HG02981 (cell line): ENCODE measurements around the gene OMA1.
"Not testable (repeated sequence)": the region's sequence is repeated elsewhere in the genome, so short reads cannot be mapped to it uniquely, and the experiment has no call there.

Experiments
- ATAC-seq: cut with Tn5 transposase; IDR thresholded peaks from one replicate; pipeline ENCODE4 v1.9.1; 2021; ENCODE audit warnings: mild to moderate bottlenecking, moderate library complexity; ENCODE audit not compliant: unreplicated experiment

Gene OMA1

GRCh38 chr1:58529284-58529683 is 17.2 kb downstream of the OMA1 start:
- ATAC-seq, result no peak

- no peak for ATAC-seq
Measured at GRCh38 chr1:58528518-58528917, 18.0 kb downstream of the OMA1 start.

DNA sequence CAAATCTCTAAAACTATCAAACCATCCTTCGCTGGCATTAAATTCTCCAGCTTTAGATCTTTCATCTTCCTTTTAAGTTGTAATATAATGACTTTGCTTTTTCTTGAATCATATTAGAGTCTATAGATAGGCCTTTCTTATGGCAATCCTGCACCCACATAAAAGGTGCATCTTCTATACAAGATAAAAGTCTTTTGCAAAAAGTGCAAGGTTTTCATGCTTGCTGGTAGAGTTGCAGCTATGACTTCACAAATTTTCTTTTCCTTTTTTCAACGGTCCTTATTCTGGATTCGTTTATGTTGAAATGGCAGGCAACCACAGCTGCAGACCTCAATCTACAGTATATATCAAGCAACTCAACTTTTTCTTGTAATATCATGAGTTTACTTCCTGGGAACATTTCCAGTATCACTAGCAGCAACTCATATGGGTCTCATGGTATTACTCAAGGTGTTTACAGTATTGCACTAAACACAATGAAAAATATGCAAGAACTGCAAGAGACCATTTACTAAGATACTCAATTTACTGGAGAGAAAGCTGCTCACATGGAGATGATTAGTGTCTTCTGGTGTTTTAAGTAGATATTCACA is 22.1 kb downstream of the OMA1 start:
- no peak for ATAC-seq

GRCh38 chr1:58515794-58516401 is 30.6 kb downstream of the OMA1 start:
- no peak for ATAC-seq

- no peak for ATAC-seq
Measured at GRCh38 chr1:58513956-58514355, 32.6 kb downstream of the OMA1 start.

- no peak for ATAC-seq
Measured at GRCh38 chr1:58508629-58509028, 37.9 kb downstream of the OMA1 start.

- ATAC-seq, result no peak
Measured at GRCh38 chr1:58505286-58505685, 41.2 kb downstream of the OMA1 start.

- no peak for ATAC-seq
Measured at GRCh38 chr1:58502519-58502918, 44.0 kb downstream of the OMA1 start.

GRCh38 chr1:58500043-58500442 is 46.5 kb downstream of the OMA1 start:
- ATAC-seq, result no peak

DNA sequence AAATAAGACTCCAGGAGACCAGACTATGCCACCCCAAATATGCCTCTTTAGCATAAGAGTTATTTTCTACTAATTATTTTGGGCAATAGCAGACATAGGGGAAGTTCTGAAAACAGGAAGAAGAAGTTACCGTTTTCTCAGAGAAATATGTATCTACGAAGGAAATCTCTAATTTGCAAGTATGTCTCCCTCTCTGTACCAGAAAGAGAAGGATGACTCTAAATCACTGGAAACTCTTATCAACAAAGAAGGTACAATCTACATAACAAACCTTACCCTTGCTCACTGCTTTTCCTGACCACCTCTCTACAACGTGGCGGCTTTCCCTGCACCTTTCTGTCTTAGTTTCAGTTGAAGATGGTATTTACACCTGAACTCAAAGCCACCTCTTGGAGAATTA is 49.0 kb downstream of the OMA1 start:
- ATAC-seq, result no peak

DNA sequence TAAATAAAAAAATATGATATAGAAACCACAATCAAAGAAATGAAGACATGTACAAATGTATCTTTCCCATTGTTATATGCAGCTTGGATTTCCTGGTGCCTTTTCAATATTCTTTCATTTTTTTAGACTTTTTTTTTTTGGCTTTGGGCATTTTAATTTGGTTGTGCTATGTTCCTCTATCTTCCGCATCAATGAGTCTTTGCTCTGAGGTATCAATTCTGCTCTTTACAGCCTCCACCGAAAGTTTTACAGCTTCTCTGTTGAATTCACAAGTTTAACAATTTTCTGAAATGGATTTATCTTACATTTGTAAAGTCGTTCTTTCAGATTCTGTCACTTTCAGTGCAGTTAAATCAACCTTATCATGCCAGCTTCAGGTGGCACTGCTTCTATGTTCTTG is 50.5 kb downstream of the OMA1 start:
- no peak for ATAC-seq

GRCh38 chr1:58488914-58489313 is 57.6 kb downstream of the OMA1 start:
- ATAC-seq, result not testable (repeated sequence)

GRCh38 chr1:58487002-58487401 is 59.5 kb downstream of the OMA1 start:
- ATAC-seq, result no peak

DNA sequence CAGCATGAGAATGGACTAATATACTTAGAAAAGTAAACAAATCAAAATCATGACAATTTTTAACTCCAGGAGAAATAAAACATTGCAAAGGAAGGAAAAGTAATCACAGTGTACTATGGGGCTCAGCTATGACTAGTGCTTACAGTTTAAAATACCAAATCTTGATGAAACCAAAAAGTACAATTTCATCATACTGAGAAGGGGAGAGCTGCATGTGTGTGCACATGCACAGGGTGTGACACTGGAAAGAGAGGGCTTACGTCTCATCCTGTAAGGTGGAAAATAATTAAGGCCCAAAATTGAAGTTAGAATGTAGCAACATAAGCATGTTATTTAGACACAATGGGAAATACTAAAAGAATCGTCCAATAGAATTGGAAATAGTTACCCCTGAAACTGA is 64.6 kb downstream of the OMA1 start:
- no peak for ATAC-seq

GRCh38 chr1:58480191-58480590 is 66.3 kb downstream of the OMA1 start:
- ATAC-seq, result no peak

DNA sequence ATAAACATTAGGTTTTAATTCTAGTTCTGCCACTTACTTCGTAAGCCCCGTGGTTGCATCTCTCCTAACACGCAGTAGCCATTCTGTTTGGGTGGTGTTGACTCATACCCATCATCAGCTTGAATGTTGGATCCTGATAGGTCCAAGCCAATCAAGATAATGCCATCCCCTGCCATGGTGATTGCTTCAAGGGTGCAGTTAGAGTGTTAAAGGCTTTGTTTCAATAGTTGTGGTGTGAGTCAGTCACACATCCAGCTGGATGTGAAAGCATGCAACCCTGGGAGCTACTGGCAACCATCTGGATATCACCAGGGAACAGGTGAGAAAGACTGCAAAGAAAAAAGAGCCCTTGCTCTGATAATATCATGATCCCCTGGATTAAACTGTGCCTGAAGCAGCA is 69.1 kb downstream of the OMA1 start:
- no peak for ATAC-seq

- ATAC-seq, result no peak
Measured at GRCh38 chr1:58476179-58476578, 70.3 kb downstream of the OMA1 start.

DNA sequence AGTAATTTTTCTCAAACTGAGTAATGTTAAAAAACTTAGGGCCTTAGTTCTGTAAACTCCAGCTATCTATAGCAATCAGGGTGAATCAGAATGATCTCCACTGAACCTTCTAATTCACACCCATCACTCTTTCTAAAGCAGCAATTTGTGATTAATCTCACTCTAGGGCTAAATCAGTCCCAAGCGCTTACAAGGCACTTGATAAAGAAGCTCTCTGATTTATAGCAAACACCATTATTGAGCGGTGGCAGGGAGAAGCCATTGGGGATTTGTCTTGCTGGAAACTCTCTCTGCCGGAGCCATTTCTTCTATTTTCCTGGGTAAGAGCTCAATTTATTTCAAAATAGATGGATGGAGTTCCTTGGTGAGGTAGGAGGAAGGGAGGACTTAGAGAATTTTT is 77.0 kb downstream of the OMA1 start:
- ATAC-seq, result no peak

GRCh38 chr1:58469016-58469415 is 77.5 kb downstream of the OMA1 start:
- ATAC-seq, result no peak

DNA sequence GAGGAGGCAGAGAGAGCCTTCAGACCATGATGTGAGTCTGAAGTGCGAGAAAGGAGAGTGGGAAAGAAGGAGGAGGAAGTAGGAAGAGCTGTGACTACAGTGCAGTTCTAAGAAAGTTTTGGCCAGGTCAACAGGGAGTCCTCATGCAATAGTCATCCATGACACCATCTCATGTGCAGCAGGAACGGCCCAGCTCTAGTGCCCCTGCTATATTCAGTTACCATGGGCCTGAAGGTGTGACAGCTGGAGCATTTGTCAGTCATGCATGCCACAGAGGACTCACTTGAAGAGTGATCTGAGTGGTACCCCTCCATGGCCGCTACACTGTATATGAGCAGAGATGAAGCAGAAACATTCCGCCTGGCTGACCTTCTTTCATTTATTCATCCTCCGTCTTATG is 77.9 kb downstream of the OMA1 start:
- no peak for ATAC-seq

- no peak for ATAC-seq
Measured at GRCh38 chr1:58466630-58467241, 79.8 kb downstream of the OMA1 start.

DNA sequence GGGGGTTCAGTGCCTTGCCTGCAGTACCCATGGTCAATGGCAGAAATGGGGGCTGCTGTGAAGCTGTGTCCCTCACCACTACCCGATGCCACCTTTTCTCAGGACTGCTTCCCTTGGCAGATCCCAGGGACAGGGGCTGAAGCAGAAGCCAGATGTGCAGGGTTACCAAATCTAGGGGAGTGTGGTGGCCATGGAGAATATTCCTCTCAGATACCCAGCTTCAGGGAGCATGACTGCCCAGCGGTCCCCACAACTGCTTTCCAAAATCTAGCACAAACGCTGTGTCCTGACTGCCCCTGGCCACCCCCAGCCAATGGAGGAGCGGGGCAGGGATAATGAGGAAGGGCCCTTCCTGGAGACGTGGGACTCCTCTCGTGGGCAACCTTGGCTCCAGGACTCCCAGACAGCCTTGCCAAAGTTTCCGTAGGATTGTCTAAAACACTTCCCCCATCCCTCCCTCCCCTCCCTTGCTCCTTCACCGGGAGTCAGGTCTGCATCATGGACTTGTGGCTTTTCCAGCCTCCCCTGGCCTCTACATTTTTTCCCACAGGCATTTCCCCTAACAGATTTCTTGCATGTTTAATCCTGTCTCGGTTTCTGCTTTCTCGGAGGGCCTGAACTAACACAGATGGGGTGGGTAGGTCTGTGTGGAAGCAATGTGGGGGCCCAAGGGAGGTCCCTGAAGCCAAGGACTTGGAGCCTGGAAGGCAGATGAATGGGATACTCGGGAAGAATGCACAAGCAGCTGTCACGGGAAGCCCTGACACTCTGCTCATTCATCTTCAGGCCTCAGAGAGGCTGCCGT is 80.5 kb downstream of the OMA1 start:
- no peak for ATAC-seq
